HG03064 (cell line): Measurements from ENCODE around the gene RAB5B.
A peak's percentile ranks its signal among the peaks of the same experiment; 100 is the strongest.

ENCODE experiments used
- ATAC-seq: cut with Tn5 transposase; IDR thresholded peaks from one replicate; pipeline ENCODE4 v1.9.1; 2021; ENCODE audit warnings: low read depth; ENCODE audit not compliant: unreplicated experiment

The RAB5B gene, protein sequence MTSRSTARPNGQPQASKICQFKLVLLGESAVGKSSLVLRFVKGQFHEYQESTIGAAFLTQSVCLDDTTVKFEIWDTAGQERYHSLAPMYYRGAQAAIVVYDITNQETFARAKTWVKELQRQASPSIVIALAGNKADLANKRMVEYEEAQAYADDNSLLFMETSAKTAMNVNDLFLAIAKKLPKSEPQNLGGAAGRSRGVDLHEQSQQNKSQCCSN

DNA sequence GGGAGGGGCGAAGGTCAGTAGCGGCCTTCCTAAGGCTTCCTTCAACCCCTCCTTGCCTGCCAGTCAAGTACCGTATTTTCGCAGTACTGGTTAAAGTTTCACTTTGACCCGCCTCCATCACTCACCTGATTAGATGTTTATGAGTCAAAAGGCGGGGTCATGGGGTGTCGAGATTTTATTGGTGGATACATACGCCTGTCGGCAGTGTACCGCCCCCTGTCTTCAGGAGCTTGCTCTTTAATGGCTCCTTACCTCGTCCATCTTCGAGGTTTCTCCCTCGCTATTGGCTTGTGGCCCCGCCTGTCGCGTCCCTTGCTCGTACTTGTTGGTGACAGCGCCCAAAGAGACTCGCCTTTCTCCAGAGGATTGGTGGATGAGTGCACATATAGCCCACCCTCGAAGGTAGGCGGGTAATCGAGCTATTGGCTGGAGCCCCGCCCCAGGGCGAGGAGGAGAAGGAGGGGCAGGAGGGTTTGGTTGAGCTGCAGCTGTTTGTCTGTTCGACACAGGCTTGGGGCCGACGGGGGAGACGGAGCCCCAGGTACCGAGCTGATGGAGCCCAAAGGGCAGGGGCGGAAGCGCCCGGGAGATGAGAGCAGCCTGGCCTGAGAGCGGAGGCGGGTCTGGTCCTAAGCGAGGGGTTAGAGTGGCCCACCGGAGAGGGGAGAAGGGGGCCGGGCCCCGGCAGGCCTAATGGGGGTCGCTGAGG, at the start of gene RAB5B:
Gene RAB5B, plus strand, starts transcription at position 480 of the 709 bp plus-strand sequence. CDS start 12,883 bp downstream, outside the sequence.
- peak; percentile 96 for ATAC-seq

DNA sequence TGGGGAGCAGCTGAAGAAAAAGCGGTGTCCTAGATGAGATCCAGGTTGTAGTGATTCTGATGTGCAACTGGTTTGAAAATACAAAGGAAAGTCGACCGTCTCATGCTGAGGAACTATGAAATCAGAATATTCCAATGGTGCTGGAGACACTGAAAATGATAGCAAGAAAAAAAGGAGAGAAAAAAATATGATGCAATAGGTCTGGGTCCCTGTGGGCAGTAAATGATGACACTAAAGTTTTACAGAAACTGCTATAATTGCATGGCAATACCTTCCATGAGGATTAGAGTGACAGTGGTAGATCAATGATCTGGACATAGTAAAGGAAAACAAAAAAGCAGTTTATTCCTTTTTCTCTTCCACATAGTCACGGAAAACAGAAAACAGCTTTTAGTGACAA, 48.5 kb upstream of the RAB5B start:
- ATAC-seq, result no peak

DNA sequence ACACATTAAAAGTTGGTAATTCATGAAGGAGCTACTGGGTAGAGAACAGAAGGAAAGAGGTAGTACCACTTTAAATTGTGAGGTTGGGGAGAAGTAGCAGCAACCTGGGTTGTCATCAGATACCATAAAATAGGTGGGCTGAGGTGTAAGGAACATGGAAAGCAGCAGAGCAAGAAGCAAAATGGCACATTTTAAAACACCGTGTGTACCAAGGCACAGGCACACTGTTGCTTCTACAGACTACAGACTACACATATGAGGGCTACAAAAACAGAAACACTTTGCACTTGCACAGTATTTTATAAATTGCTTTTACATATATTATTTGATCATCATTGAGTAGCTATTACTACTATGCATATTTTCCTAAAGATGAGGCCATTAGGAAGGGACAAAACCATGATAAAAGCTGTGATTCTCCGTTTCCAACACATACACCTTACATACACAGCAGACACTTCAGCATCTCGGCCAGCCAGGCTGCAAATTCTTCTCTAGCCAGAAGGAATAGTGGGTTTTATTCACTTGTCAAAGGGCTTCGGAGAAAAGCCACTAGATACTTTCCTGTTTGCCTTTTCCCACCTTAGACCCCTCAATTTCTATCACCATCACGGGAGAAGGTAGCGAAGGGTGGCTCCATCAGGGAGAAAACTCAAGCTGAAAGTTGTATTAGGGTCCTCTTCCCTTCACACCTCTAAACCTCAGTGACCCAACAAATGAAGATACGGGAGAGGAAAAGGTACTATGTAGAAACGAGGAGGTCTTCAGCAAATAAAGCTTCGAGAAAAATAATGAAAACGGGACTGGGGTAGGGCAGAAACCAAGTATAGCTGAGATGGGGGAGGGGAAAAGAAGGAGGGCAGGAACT, 47.8 kb upstream of the RAB5B start:
- no peak for ATAC-seq

DNA sequence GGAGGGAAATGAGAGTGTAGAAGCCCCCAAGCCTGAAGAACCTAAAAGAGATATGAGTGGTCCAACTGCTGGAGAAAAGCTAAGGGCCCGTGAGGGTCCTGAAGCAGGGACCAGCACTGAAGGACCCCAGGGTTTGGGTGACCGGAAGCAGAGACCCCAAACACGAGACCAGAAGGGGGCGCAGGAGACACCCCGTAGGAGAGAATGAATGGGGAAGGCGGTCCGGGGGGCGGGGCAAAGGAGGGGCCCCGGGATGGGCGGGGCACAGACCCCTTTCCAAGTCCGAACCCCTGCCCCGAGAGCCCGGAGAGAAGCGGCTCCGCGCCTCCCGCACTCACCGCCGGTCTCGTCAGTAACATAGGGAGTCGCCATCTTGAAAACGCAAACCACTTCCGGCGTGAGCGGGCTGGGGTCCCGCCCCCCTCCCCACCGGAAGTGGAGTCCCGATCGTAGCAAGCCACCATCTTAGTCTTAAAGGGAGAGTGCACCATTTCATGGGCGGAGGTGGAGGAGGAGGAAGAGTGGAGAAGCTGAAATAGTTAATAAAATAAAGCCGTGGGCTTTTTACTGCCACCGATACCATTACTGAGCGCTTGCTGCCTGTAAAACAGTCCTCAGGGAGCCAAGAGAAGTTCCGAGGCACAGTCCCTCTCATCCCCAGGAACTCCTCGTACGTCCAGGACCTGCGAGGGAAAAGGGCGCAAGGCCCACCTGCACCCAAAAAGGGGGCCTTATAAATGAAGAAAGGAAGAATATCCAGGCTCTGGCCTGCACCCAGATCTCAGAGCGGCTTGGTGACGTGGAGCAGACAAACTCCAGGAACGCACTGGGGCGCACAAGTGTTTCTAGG, 46.9 kb upstream of the RAB5B start:
- peak; percentile 41 for ATAC-seq

DNA sequence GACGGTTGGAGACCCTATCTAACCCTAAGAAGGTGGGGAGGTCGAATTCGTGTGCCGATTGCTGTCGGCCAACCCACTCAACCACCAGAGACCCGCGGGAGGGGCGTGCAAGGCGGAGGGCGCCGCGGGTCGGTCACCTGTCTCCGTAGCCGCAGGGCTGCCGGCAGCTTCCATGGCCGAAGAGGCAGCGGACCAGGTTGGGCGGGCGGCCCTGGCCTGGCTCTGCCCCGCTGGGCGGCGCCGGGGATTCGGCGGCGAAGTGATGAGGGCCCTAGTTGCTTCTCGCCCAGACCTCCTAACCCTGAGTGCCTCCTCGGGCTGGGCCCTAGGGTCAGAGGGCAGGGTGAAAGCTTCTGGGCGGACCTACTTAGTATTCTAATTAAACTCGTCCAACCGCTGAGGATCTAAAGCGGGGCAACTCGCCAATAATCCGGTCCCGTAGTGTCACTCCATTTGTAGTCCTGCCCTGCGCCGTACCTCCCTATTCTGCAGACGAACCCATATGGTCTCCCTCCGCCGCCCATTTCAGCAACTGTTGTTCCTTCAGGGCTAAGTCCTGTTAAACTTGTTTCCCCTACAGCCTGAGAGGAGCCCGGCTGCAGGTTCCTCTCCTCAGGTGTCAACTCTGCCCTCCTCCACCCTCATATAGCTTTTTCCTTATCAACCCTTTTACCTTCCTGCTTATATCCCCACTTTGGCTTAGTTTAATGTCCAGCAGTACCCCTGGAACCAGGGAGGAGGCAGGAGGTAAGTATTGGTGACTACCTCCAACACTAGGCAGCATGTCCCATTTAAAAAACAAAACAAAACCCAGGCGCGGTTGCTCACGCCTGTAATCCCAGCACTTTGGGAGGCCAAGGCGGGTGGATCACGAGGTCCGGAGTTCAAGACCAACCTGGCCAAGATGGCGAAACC, 46.0 kb upstream of the RAB5B start, which contains the start of gene PYM1:
Gene PYM1, minus strand, starts transcription at position 307 of the 915 bp plus-strand sequence. Its CDS starts 133 bp downstream, at position 174.
- ATAC-seq, result no peak

DNA sequence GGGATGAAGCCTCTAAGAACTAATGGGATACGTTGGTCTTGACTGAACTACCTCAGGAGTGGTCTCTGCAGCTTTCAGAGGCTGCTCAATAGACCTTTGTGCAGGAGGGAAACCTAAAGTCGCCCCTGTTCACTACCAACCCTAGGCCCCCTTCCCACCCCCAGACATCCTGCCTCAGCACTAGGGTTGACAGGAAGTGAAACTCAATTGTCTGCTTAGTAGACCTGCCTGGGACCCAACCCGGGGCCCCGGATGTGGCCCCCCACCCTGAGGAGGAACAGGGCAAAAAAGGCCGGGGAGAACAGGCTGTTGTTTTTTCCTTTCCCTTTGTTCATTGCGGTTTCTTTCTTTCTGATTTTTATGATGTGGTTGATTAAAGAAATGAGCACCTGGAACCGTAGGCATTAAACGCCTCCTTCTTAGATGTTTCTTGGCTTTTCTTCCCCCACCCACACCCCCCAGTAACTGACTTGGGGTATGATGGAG, 44.5 kb upstream of the RAB5B start:
- peak; percentile 28 for ATAC-seq

DNA sequence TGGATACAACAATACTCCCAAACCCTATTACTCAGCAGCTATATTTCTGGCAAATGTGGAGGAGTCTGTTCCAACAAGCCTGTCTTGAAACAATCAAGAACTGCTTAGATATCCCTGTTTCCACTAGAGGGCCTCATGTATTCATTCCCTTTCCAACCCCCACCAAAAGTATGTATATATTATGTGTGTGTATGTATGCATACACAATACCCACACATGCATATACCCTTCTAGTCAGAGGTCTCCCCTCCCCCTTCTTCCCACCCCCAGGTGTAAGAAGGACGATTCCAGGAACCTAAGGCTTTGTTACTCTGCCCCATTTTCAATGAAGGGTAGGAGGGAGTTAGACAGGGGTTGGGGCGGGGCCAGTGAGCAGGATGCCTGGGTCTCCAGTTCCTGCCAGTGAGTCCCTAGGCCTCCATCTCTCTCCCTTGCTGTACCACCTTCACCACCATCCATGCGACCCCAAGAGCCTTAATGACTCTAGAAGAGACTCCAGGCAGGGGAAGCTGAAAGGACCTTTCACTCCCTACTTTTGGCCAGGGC, 43.0 kb upstream of the RAB5B start, which contains the start of gene DGKA:
Gene DGKA, plus strand, starts transcription at position 392 of the 546 bp plus-strand sequence. CDS start 5,342 bp downstream, outside the sequence.
- no peak for ATAC-seq

DNA sequence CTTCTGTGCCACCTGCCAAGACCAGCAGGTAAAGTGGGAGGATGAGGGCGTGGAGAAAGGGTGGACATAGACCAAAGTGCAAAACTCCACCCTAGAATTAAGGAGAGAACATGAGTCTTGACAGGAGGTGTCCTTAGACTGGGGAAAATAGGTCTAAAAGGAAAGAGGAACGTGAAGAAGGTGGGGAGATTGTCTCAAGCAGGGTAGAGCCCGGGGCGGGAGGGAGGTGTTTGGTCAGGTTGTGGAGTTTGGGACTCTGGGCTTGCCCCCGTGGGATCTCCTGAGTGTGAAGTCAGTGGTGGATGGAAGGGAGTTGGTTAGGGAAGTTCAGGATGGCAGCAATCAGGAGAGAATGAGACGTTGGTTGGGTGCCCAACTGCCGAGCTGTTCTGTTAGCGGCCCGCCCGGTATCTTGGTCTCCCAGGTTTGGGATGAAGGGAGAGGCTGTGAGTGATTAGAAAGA, 42.5 kb upstream of the RAB5B start:
- ATAC-seq, result no peak

DNA sequence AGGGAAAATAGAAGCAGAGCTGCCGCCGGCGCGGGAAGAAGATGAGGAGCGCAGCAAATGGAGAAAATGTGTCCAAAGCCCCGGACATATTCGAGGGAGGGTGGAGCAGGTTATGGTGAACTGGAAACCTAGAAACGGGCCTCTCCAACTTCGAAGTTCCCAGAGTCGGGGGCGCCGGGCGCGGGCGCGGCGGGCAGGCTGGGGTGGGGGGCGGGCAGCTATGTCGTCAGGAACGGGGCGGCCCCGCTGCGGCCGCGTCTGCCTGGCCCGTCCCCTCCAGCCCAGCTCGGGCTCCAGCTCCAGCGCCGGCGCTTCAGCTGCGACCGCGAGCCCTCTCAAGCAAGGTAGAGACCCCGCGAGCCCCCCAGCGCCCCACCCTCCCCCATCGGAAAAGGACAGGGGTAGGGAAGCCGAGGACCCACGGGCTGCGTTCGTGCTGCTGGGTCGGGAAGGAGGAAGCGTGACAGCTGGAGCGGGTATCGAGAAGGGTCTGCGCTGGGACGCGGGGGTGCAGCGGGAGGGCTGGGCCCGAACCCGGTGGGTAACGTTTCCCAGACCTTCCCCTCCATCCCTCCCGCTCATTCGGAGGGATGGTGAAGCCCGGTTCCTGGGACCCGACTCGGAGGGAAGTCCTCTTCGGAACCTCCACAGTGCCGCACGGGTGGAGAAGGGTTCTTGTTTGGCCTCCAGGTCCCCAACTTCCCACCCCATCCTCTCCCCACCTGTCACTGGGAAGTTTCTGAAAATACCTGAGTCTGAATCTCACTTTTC, 41.9 kb upstream of the RAB5B start:
- ATAC-seq, result no peak

DNA sequence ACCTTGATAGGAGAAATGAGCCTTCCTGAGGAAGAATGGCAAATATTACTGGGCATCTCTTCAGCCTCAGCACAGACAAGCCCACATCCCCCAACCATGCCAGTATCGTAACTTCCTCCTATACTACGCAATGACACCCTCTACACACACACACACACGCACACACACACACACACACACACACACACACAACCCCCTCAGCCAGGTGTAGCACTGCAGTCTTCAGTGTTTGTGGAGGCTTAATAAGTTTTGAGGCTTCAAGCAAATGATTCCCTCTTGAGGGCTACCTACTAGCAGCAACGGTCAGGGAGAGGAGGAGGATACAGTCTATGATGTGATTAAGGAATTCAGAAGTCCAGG, 41.3 kb upstream of the RAB5B start:
- no peak for ATAC-seq

DNA sequence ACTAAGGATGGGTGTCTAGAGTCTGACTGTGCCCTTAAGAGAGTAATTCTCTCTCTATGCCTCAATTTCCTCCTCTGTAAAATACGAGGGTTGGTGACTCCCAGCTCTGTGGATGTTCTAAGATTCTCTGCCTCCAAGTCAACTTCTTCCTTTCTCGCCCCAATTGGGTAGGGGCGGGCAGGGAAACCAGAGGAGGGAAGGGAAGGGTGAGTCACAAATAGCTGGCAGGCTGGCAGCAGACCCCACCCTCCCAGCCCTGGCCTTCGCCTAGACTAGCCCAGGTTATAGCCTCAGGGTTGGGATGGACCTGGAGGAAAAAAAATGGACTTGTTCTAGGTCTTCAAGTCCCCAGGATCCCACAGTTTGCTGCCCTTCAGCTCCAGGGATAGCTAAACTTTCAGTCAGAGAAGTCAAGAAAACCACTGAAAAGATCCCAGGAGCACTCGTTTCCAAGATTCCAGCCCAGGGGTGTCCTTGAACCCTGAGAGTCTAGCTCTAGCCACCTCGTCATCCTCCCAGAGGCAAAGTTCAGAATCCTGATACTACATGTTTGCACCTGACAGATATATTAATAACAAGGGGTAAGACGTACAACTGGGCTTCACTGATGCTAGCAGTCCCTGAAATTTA, 40.6 kb upstream of the RAB5B start:
- ATAC-seq, result no peak

DNA sequence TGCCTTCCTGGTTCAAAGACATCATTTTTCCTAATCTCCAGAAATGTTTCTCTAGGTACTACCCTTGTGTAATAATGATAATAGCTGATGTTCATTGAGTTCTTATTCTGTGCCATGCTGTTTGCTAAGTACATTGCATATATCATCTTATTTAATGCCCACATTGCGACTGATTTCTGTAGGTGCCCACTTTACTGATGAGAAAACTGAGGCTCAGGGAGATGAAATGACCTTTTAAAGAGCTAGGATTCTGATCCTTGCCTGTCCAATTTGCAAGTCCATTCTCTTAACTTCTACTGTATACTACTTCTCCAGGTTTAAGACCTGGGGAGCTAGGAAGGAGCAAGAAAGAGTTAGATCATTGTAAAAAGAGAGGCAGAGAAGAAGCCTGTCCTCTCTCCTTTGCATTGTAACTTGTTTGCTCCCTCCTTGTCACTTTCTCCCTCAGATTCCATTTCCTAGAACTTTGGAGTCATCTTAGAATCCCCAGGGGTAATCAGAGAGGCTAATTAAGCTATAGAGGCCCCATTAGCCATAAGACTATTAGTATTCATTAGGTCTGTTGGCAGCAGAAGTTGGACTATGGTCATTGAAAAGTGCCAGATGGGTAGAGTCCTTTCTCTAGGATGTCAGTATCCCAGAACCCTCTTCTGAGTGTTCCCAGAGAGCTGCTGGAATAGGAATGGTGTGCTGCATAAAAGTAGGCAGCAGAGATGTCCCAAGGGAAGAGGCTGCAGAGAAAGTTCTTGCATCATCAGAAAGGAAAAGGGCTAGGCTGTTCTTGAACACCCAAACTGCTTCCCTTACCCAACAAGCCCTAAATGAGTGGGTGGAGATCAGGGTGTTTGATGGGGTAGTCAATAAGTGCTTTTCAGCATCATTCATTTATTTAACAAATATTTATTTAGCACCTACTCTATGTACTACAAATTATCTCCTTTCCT, 39.8 kb upstream of the RAB5B start:
- ATAC-seq, result no peak

DNA sequence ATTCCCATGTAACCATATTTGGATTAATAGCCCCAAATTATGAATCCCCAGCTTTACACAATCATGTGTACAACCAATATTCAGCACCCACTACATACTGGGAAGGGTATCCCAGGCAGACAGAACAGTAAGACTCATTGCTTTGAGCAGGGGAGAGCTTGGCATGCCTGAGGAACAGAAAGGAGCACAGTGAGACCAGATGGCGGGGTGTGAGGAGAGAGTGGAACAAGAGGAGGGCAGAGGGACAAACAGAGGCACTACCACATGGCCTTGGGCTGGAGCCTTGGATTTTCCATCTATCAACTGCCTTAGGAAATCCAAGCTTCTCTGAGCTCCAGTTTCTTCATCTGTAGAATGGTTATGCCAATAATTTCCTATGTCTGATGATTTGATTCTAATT, 39.1 kb upstream of the RAB5B start:
- no peak for ATAC-seq

DNA sequence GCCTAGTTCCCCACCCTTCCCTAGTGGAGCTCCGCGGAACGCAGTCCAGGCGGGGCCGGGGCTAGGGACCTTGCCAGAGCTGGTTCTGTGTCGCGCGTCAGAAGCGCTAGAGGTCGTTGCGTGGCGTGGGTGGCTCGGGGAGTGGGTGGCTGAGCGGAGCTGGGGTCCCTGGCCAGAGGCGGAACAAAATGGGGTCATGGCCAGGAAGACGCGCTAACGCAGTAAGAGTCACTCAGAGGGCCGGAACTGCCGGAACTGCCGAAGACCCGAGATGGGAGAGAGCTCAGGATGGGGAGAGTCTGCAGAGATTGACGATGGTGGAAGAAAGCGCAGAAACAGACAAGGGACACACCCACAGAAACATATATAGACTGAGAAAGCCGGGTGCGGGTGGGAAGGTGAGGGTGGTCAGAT, 38.1 kb upstream of the RAB5B start:
- no peak for ATAC-seq

DNA sequence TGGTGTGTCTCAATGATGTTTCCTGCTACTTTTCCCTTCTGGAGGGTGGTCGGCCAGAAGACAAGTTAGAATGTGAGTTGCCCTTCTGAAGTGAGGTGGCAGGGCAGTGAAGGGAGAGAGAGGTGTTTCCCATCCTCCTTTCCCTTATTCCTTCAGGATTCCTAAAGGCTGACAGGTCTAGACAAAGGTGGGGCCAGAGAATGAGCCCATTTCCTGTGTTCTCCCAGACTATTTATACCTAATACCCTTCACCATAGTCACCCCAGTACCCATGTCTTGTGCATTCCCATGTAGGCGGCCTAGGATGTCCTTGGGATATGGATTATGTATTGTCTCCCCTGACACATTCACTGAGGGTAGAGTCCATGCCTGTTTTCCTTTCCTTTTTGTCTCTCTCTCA, 35.9 kb upstream of the RAB5B start:
- ATAC-seq, result no peak

DNA sequence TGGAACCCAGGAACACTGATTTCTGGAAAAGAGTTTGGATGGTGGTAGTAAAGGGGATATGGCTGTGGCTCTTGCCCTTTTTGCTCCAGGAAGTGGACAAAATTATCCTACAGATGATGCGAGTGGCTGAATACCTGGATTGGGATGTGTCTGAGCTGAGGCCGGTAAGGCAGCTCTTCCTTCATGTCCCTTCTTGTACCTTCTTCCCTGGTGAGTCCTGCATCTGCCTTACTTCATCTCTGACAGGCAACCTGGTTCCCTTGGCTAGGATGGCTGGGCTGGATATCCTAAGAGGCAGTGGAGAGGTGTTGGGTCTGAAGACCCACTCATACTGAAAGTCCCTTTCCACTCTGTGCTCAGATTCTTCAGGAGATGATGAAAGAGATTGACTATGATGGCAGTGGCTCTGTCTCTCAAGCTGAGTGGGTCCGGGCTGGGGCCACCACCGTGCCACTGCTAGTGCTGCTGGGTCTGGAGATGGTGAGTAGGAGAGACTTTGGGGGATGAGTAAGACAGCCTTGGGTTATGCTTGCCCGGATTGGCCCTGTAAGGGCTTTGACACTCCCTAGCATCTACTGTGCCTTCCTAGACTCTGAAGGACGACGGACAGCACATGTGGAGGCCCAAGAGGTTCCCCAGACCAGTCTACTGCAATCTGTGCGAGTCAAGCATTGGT, 34.9 kb upstream of the RAB5B start:
- no peak for ATAC-seq
